AG09319 (cell line): ENCODE data around the gene NLGN1.
A peak's percentile ranks its signal among the peaks of the same experiment; 100 is the strongest.
"Not testable (repeated sequence)": the region's sequence is repeated elsewhere in the genome, so short reads cannot be mapped to it uniquely, and the experiment has no call there.

ENCODE experiments used
- DNase-seq: peaks from one replicate; pipeline ENCODE4 v3.0.0-alpha.2; 2010; ENCODE audit warnings: low read depth; ENCODE audit errors: extremely low read depth
- TF ChIP-seq, protein P1 (sequence below): IDR thresholded peaks from 2 replicates; pipeline ENCODE4 v1.5.1; 2011; ENCODE audit warnings: low read depth, mild to moderate bottlenecking, inconsistent platforms, low read length, moderate library complexity

Gene NLGN1

DNA sequence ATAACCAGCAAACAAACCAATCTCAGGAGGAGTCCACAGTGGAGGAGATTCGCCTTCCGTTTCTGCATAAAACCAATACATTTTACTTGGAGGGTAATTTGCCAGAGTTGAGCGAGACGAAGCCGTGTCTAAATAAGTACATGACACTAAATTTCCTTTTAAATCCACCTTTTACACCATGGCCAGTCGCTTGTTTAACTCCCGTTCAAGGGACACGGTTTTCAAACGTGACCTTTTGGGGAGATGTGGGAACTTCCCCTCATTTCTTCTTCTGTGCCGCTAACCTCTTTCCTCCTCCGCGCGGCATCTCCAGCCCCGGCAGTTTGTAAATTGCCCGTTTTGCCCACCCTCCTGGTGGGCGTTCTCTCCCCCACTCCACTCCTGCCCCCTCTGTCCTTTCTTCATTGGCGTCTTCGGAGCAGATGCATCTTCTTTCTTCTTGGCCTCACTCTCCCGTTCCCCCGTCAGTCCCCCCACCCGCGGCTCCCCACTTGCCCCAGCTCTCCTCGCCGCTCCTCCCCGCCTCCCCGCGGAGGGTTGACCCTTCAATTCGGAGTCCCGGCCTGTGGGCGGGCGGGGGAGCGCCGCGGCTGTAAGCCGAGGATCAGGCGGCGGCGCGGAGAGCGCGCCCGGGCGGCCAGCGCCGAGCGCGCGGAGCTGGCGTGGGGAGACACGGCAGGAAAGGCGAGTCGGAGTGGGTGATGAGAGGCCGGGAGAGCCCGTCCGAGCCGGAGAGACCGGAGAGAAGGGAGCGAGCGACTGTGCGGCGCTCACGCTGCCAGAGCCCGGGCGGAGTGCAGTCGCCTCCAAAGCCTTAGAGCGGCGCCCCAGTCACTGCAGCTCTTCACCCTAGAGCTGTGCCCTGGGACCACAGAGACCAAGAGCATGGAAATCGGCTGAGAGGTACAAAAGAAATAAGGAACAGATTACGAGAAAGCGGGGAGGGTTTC is at the start of gene NLGN1:
NLGN1 (plus strand) TSS at position 584 of the 950 bp plus-strand sequence.
- TF ChIP-seq, protein P1, sequence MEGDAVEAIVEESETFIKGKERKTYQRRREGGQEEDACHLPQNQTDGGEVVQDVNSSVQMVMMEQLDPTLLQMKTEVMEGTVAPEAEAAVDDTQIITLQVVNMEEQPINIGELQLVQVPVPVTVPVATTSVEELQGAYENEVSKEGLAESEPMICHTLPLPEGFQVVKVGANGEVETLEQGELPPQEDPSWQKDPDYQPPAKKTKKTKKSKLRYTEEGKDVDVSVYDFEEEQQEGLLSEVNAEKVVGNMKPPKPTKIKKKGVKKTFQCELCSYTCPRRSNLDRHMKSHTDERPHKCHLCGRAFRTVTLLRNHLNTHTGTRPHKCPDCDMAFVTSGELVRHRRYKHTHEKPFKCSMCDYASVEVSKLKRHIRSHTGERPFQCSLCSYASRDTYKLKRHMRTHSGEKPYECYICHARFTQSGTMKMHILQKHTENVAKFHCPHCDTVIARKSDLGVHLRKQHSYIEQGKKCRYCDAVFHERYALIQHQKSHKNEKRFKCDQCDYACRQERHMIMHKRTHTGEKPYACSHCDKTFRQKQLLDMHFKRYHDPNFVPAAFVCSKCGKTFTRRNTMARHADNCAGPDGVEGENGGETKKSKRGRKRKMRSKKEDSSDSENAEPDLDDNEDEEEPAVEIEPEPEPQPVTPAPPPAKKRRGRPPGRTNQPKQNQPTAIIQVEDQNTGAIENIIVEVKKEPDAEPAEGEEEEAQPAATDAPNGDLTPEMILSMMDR: peak; percentile 27

DNA sequence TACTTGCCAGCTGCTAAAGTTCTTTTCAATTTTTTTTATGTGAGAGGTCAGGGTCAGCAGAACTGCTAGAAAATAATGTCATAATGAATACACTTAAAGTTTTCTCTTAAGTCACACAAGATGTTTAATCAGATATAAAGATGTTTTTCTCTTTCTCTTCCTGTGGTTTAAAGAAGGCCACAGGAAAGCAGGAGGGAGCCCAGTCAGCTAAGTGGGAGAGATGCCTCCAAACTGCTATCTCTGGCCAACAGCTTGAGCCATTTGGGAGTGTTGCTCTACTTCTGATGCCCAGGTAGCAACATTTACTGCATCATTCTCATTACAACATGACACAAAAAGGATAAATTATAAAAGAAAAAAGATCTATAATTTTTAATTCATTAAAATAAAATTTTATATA is 45.7 kb upstream of the NLGN1 start:
- TF ChIP-seq, protein P1: no peak
- no peak for DNase-seq

More for the DNA sequence above, at the start of gene NLGN1:
- peak; percentile 53 for DNase-seq

DNA sequence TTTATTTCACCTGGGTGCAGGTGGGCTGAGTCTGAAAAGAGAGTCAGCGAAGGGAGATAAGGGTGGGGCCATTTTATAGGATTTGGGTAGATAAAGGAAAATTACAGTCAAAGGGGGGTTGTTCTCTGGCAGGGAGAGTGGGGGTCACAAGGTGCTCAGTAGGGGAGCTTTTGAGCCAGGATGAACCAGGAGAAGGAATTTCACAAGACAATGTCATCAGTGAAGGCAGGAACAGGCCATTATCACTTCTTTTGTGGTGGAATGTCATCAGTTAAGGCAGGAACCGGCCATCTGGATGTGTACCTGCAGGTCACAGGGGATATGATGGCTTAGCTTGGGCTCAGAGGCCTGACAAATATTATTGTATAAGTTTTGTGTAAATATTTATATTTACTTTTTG is 44.4 kb upstream of the NLGN1 start:
- not testable (repeated sequence) for DNase-seq

GRCh38 chr3:173354124-173354523 is 43.4 kb upstream of the NLGN1 start:
- TF ChIP-seq, protein P1: no peak
- DNase-seq: no peak

DNA sequence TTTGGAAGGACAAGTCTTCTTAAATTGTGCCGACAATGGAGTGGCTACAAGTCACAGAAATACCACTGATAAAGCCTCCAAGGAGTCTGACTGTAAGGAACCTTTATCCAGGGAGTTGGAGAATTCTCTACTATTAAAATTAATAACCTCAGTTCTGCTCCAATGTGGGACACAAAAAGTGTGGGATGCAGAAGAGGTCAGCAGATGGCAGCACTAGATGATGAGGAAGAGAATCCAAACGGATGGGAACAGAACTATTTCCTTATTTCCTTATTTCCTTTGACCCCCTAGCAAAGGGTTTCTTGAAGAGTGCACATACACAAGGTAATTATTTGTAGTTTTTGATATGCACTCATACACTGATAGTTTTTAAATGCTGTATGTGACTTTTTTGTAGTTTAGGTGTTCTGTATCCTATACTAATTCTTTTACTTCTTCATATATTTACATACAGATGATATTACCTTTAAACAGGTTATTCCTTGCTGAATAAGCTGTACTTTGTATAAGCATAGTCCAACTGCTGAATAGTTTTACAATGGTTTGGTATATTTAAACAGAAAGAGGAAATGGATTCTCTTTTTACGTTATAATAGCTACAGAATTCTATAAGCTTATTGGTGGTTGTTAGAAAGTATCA is 25.6 kb upstream of the NLGN1 start:
- no peak for DNase-seq

GRCh38 chr3:173380681-173381080 is 16.9 kb upstream of the NLGN1 start:
- DNase-seq: no peak
- TF ChIP-seq, protein P1: no peak

More for the DNA sequence above, 25.6 kb upstream of the NLGN1 start:
- TF ChIP-seq, protein P1: peak; percentile 85

GRCh38 chr3:173381936-173382335 is 15.6 kb upstream of the NLGN1 start:
- not testable (repeated sequence) for DNase-seq

DNA sequence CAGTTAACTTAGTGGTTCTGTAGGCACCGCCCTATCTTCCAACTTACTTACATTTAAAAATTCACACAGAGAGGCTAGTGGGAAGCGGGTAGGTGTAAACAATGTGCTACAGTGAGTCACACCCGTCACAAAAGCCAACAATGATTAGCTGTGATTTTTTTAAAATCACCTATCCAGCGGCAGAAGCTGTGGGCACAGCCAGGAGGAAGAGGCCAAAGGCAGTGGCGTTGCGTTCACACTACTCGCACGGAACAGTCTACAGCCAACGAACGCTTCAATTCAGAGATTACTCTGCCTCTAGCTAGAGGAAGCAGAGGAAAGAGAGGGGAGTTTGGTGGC is 2.5 kb upstream of the NLGN1 start:
- TF ChIP-seq, protein P1: no peak
- peak; percentile 3 for DNase-seq
